Mesenchymal stem cell (in vitro differentiated cells and primary cell): ENCODE results near the gene GPR62.
A peak's percentile ranks its signal among the peaks of the same experiment; 100 is the strongest.

Experiments used
- DNase-seq: peaks from one replicate; pipeline ENCODE4 v3.0.0-alpha.2; 2013
- H2AFZ ChIP-seq: one replicate; pipeline ENCODE4 v1.6.1; 2013; ENCODE audit warnings: low read depth, mild to moderate bottlenecking, control low read depth, inconsistent platforms, low read length, moderate library complexity
- H2AK5ac ChIP-seq: 2 replicates; pipeline ENCODE4 v1.6.1; 2013; ENCODE audit warnings: low read length, moderate library complexity, mild to moderate bottlenecking, inconsistent platforms; ENCODE audit not compliant: severe bottlenecking
- H2BK120ac ChIP-seq: one replicate; pipeline ENCODE4 v1.6.1; 2013; ENCODE audit warnings: low read depth, mild to moderate bottlenecking, inconsistent platforms, low read length, moderate library complexity
- H2BK12ac ChIP-seq, 2 experiments: one replicate each; pipeline ENCODE4 v1.6.1; 2013; ENCODE audit warnings: inconsistent platforms in 2 of 2, low read length in 2 of 2, mild to moderate bottlenecking in 2 of 2, moderate library complexity in 2 of 2, control low read depth in 1 of 2
- H2BK15ac ChIP-seq: one replicate; pipeline ENCODE4 v1.6.1; 2013; ENCODE audit warnings: mild to moderate bottlenecking, low read depth, inconsistent platforms; ENCODE audit not compliant: poor library complexity, severe bottlenecking
- H2BK5ac ChIP-seq: 2 replicates; pipeline ENCODE4 v1.6.1; 2013; ENCODE audit warnings: low read depth, mild to moderate bottlenecking, low read length, control low read depth, inconsistent platforms; ENCODE audit not compliant: poor library complexity, severe bottlenecking
- H3K14ac ChIP-seq, 2 experiments: one replicate each; pipeline ENCODE4 v1.6.1; 2013; ENCODE audit warnings: inconsistent platforms in 2 of 2, low read length in 2 of 2, control low read depth in 1 of 2, mild to moderate bottlenecking in 1 of 2, moderate library complexity in 1 of 2
- H3K18ac ChIP-seq, 2 experiments: one replicate each; pipeline ENCODE4 v1.6.1; 2013; ENCODE audit warnings: inconsistent platforms in 2 of 2, low read length in 2 of 2, control low read depth in 1 of 2, low read depth in 1 of 2, mild to moderate bottlenecking in 1 of 2
- H3K23ac ChIP-seq, 2 experiments: one replicate each; pipeline ENCODE4 v1.6.1; 2013; ENCODE audit warnings: inconsistent platforms in 2 of 2, low read length in 2 of 2, mild to moderate bottlenecking in 2 of 2, moderate library complexity in 2 of 2, control low read depth in 1 of 2
- H3K27ac ChIP-seq: 2 replicates; pipeline ENCODE4 v1.5.1; 2013; ENCODE audit warnings: mild to moderate bottlenecking, moderate library complexity, low read length, control low read depth, inconsistent platforms; ENCODE audit not compliant: poor library complexity, severe bottlenecking
- H3K27me3 ChIP-seq, 2 experiments: 2 replicates each; pipeline versions ENCODE4 v1.6.1 to v1.7.0; 2013; ENCODE audit warnings: low read length in 2 of 2, mild to moderate bottlenecking in 2 of 2, moderate library complexity in 2 of 2, control low read depth in 1 of 2, inconsistent platforms in 1 of 2; ENCODE audit not compliant: control insufficient read depth in 1 of 2, insufficient read depth in 1 of 2
- H3K36me3 ChIP-seq, 2 experiments: 2 replicates each; pipeline versions ENCODE4 v1.6.1 to v1.7.0; 2013; ENCODE audit warnings: low read length in 2 of 2, control low read depth in 1 of 2, inconsistent platforms in 1 of 2, low read depth in 1 of 2, mild to moderate bottlenecking in 1 of 2; ENCODE audit not compliant: insufficient read depth in 2 of 2, control insufficient read depth in 1 of 2
- H3K4ac ChIP-seq, 2 experiments: one replicate each; pipeline ENCODE4 v1.6.1; 2013; ENCODE audit warnings: inconsistent platforms in 2 of 2, low read length in 2 of 2, mild to moderate bottlenecking in 2 of 2, moderate library complexity in 2 of 2, control low read depth in 1 of 2, low read depth in 1 of 2
- H3K4me1 ChIP-seq: 2 replicates; pipeline ENCODE4 v1.6.1; 2013; ENCODE audit warnings: low read depth, low read length, control low read depth; ENCODE audit not compliant: control insufficient read depth, insufficient read depth
- H3K4me2 ChIP-seq: 2 replicates; pipeline ENCODE4 v1.6.1; 2013; ENCODE audit warnings: low read length, mild to moderate bottlenecking, inconsistent platforms; ENCODE audit not compliant: poor library complexity, severe bottlenecking
- H3K4me3 ChIP-seq, 2 experiments: 2 replicates each; pipeline versions ENCODE4 v1.5.1 to v1.7.0; 2013; ENCODE audit warnings: low read length in 2 of 2, mild to moderate bottlenecking in 2 of 2, control low read depth in 1 of 2, low read depth in 1 of 2; ENCODE audit not compliant: insufficient read depth in 1 of 2
- H3K79me1 ChIP-seq: replicated peaks from 2 replicates; pipeline ENCODE4 v1.6.1; 2013; ENCODE audit warnings: mild to moderate bottlenecking, control low read depth, low read length, inconsistent platforms; ENCODE audit not compliant: poor library complexity, severe bottlenecking
- H3K9ac ChIP-seq: 2 replicates; pipeline ENCODE4 v1.7.0; 2013; ENCODE audit warnings: mild to moderate bottlenecking, low read length, moderate library complexity
- H3K9me3 ChIP-seq: 2 replicates; pipeline ENCODE4 v1.7.0; 2013; ENCODE audit warnings: mild to moderate bottlenecking, low read length; ENCODE audit not compliant: control insufficient read depth
- H4K8ac ChIP-seq: one replicate; pipeline ENCODE4 v1.6.1; 2013; ENCODE audit warnings: inconsistent platforms, mild to moderate bottlenecking, low read length, moderate library complexity
- H4K91ac ChIP-seq: one replicate; pipeline ENCODE4 v1.6.1; 2013; ENCODE audit warnings: mild to moderate bottlenecking, low read length, inconsistent platforms
- WGBS: methylation state at CpG from one replicate; pipeline ENCODE4 v1.1.7; 2013; ENCODE audit warnings: mixed read lengths; 5-methylcytosine and 5-hydroxymethylcytosine counted together

The GPR62 gene

GRCh38 chr3:51985063-51985462 is 29.9 kb downstream of the GPR62 start:
- Histone ChIP-seq H2AFZ (no peak overlapping the region), H4K91ac (no peak overlapping the region), H3K9me3 (no peaks in the 10 kb centered on the region), H3K79me1 (peaks cover 15% of the 10 kb centered on the region), H3K23ac (peak overlapping the region in 1 of 2 experiments; percentile 35), H3K36me3 (peaks cover 0 to 34% of the 10 kb centered on the region in 2 experiments), H2AK5ac (no peak overlapping the region), H2BK12ac (no peak overlapping the region), H4K8ac (no peak overlapping the region), H2BK15ac (peak overlapping the region; percentile 5), H3K4ac (no peak overlapping the region), H3K4me3 (no peak overlapping the region), H3K27ac (no peak overlapping the region), H3K4me1 (peaks cover 20% of the 10 kb centered on the region), H3K4me2 (no peak overlapping the region), H2BK5ac (no peak overlapping the region), H3K27me3 (no peaks in the 10 kb centered on the region), H2BK120ac (no peak overlapping the region), H3K14ac (no peak overlapping the region), H3K18ac (no peak overlapping the region), H3K9ac (peak overlapping the region; percentile 4)
- WGBS = 92% methylated on average over 5 of the region's 6 CpGs
- no peak for DNase-seq

- no peak overlapping the region for H3K14ac ChIP-seq
- H2AK5ac ChIP-seq = no peak overlapping the region
- H3K18ac ChIP-seq = no peak overlapping the region
- H2BK12ac ChIP-seq = no peak overlapping the region
- H3K9ac ChIP-seq = no peak overlapping the region
- no peak overlapping the region for H4K91ac ChIP-seq
- H3K9me3 ChIP-seq = no peaks in the 10 kb centered on the region
- no peak overlapping the region for H3K4me3 ChIP-seq
- H3K27ac ChIP-seq = no peak overlapping the region
- H3K4me2 ChIP-seq = no peak overlapping the region
- no peak overlapping the region for H2BK15ac ChIP-seq
- no peak overlapping the region for H2BK5ac ChIP-seq
- WGBS = 91% methylated on average over 12 of the region's 12 CpGs
- no peak for DNase-seq
- no peaks in the 10 kb centered on the region for H3K27me3 ChIP-seq
- H3K79me1 ChIP-seq = peaks cover 3% of the 10 kb centered on the region
- peaks cover under 1 to 31% of the 10 kb centered on the region in 2 experiments for H3K36me3 ChIP-seq
- no peak overlapping the region for H2AFZ ChIP-seq
- no peak overlapping the region for H2BK120ac ChIP-seq
- peak overlapping the region in 1 of 2 experiments; percentile 17 for H3K4ac ChIP-seq
- peak overlapping the region; percentile 19 for H4K8ac ChIP-seq
- peaks cover 20% of the 10 kb centered on the region for H3K4me1 ChIP-seq
- H3K23ac ChIP-seq = no peak overlapping the region
Measured at GRCh38 chr3:51986010-51986947, 31.1 kb downstream of the GPR62 start.

DNA sequence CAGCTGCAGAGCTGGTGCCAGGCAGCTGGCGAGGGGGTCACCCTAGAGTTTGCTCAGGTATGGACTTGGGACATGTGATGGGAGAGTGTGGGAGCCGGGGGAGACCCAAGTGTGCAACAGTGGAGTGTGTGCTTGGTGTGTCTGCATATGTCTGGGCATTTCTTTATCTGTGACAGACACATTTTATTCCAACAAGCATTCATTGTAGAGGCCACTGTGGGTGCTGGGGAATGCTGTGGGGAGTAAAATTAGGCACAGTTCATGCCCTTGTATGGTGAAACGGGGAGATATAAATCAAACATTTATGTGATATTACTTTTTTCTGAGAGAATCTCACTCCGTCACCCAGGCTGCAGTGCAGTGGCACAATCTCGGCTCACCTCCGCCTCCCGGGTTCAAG is 32.4 kb downstream of the GPR62 start:
- H3K9ac ChIP-seq = no peak overlapping the region

GRCh38 chr3:51988286-51989146 is 33.3 kb downstream of the GPR62 start:
- no peak overlapping the region for H2BK5ac ChIP-seq

More for the DNA sequence above, 32.4 kb downstream of the GPR62 start:
- Histone ChIP-seq H3K36me3 (peaks cover 13 to 44% of the 10 kb centered on the region in 2 experiments), H3K23ac (no peak overlapping the region), H3K27me3 (no peaks in the 10 kb centered on the region), H3K18ac (no peak overlapping the region), H4K8ac (no peak overlapping the region), H3K79me1 (peaks cover 8% of the 10 kb centered on the region), H4K91ac (no peak overlapping the region), H2BK12ac (no peak overlapping the region), H2BK15ac (no peak overlapping the region), H3K14ac (no peak overlapping the region), H2BK120ac (no peak overlapping the region), H3K4me3 (no peak overlapping the region), H3K4ac (no peak overlapping the region), H3K4me2 (no peak overlapping the region), H2AFZ (no peak overlapping the region), H3K4me1 (peaks cover 24% of the 10 kb centered on the region), H3K9me3 (no peaks in the 10 kb centered on the region), H2AK5ac (no peak overlapping the region), H2BK5ac (no peak overlapping the region), H3K27ac (no peak overlapping the region)
- DNase-seq = no peak
- 95% methylated on average over 7 of the region's 7 CpGs for WGBS

More at GRCh38 chr3:51988286-51989146, 33.3 kb downstream of the GPR62 start:
- Histone ChIP-seq H2AFZ (no peak overlapping the region), H3K4me2 (no peak overlapping the region), H2BK12ac (peak overlapping the region in 1 of 2 experiments; percentile 6), H3K18ac (no peak overlapping the region), H3K4me3 (no peak overlapping the region), H2BK15ac (no peak overlapping the region), H2BK120ac (no peak overlapping the region), H3K9ac (peak overlapping the region; percentile 48), H3K14ac (no peak overlapping the region), H3K36me3 (peaks cover 21 to 52% of the 10 kb centered on the region in 2 experiments), H4K91ac (peak overlapping the region; percentile 41), H2AK5ac (no peak overlapping the region), H3K79me1 (peaks cover 11% of the 10 kb centered on the region), H3K4ac (no peak overlapping the region), H3K4me1 (peaks cover 28% of the 10 kb centered on the region), H3K27ac (no peak overlapping the region), H3K23ac (no peak overlapping the region), H4K8ac (no peak overlapping the region), H3K27me3 (no peaks in the 10 kb centered on the region), H3K9me3 (no peaks in the 10 kb centered on the region)
- WGBS = 77% methylated on average over 15 of the region's 15 CpGs
- DNase-seq = no peak
